MM.1S (cell line): ENCODE results near the gene SDHB.

Source experiments
- CTCF ChIP-seq: fragments of 300-600 bp; sonication (generic); IDR thresholded peaks from 2 replicates; pipeline ENCODE4 v1.5.1; 2016; ENCODE audit warnings: antibody characterized with exemption, low read length, mixed read lengths
- EZH2 ChIP-seq: fragments of 300-600 bp; sonication (generic); optimal IDR thresholded peaks from 2 replicates; pipeline ENCODE3; 2017; ENCODE audit warnings: low read depth, mild to moderate bottlenecking, antibody characterized with exemption, low read length, mixed read lengths
- EZH2phosphoT487 ChIP-seq: fragments of 300-600 bp; sonication (generic); IDR thresholded peaks from 2 replicates; pipeline ENCODE4 v1.6.1; 2018; ENCODE audit warnings: antibody characterized with exemption, low read length

DNA sequence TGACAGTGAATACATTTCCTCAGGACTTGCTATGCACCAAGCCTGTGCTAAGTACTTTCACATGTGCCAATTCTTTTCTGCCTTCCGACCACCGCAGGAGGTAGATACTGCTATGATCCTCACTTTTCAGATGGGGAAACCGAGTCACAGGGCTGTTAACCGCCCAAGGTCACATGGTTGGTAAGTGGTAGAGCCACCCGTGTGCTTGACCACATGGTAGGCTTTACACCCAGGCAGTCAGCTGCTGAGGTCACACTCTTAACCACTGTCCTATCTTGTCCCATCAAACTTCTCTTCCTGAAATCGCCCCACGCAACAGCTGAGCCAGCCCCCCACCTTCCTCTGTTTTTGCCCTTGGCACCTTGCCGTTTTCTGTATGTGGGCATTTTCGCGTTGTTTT, 31.0 kb upstream of the SDHB start:
- TF ChIP-seq CTCF (no peak), EZH2phosphoT487 (no peak), EZH2 (no peak)
